Measurements from ENCODE around the gene EIF2B2. TPM values are rescaled to one million over a fixed set of nuclear protein-coding genes. Genes with fewer than 3 reads are reported as not detected.

The EIF2B2 gene
- total and polyA plus RNA-seq, 9 of the 15 experiments (the other 6 are each of a cell fraction or from before 2014, with no cell fraction given) = 10.6 to 94.1 (median 38.9) TPM

DNA sequence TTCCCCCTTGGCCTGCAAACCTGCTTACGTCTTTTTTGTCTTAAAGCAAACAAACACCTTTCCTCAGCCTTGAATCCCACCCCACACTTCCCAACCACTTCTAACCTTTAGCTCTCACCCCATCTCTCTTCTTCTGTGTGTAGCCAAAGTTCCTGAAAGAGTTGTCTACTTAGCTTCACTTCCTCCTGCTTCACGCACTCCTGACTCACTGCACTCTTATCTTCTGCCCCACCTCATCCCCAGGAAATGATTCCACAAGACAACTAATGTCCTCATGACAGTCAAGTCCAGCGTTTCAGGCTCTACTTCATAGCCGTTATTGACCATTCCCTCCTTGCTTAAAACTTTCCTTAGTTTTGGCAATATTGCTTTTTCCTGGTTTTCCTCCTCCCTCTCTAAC lies 22.4 kb downstream of the EIF2B2 start (continued):
- no peak for TF ChIP-seq SP2 (IDR thresholded peaks at IDR 0.05; ENCODE audit: extremely low read depth, low read depth, low read length, poor library complexity, severe bottlenecking)
- no peak for TF ChIP-seq BDP1 (IDR thresholded peaks at IDR 0.05; ENCODE audit: insufficient read depth, insufficient read length)
- TF ChIP-seq XRCC3 (IDR thresholded peaks at IDR 0.05) = no peak
- no peak for TF ChIP-seq NFIC (IDR thresholded peaks at IDR 0.05)
- no peak for TF ChIP-seq XRCC4 (IDR thresholded peaks at IDR 0.05; ENCODE audit: extremely low read depth, insufficient read depth, insufficient read length)
- peak; percentile 33; the same call in 1 of the 2 replicates for TF ChIP-seq MTA1 (IDR thresholded peaks at IDR 0.05; ENCODE audit: borderline replicate concordance)
- no peak for TF ChIP-seq SRSF7 (optimal IDR thresholded peaks at IDR 0.05; ENCODE audit: low read depth, low read length)
- TF ChIP-seq RUNX1 (IDR thresholded peaks at IDR 0.05; ENCODE audit: low read depth) = no peak
- TF ChIP-seq, protein P1, sequence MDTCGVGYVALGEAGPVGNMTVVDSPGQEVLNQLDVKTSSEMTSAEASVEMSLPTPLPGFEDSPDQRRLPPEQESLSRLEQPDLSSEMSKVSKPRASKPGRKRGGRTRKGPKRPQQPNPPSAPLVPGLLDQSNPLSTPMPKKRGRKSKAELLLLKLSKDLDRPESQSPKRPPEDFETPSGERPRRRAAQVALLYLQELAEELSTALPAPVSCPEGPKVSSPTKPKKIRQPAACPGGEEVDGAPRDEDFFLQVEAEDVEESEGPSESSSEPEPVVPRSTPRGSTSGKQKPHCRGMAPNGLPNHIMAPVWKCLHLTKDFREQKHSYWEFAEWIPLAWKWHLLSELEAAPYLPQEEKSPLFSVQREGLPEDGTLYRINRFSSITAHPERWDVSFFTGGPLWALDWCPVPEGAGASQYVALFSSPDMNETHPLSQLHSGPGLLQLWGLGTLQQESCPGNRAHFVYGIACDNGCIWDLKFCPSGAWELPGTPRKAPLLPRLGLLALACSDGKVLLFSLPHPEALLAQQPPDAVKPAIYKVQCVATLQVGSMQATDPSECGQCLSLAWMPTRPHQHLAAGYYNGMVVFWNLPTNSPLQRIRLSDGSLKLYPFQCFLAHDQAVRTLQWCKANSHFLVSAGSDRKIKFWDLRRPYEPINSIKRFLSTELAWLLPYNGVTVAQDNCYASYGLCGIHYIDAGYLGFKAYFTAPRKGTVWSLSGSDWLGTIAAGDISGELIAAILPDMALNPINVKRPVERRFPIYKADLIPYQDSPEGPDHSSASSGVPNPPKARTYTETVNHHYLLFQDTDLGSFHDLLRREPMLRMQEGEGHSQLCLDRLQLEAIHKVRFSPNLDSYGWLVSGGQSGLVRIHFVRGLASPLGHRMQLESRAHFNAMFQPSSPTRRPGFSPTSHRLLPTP (IDR thresholded peaks at IDR 0.05; ENCODE audit: borderline replicate concordance, extremely low read depth, insufficient read length) = no peak
- TF ChIP-seq, protein P2, sequence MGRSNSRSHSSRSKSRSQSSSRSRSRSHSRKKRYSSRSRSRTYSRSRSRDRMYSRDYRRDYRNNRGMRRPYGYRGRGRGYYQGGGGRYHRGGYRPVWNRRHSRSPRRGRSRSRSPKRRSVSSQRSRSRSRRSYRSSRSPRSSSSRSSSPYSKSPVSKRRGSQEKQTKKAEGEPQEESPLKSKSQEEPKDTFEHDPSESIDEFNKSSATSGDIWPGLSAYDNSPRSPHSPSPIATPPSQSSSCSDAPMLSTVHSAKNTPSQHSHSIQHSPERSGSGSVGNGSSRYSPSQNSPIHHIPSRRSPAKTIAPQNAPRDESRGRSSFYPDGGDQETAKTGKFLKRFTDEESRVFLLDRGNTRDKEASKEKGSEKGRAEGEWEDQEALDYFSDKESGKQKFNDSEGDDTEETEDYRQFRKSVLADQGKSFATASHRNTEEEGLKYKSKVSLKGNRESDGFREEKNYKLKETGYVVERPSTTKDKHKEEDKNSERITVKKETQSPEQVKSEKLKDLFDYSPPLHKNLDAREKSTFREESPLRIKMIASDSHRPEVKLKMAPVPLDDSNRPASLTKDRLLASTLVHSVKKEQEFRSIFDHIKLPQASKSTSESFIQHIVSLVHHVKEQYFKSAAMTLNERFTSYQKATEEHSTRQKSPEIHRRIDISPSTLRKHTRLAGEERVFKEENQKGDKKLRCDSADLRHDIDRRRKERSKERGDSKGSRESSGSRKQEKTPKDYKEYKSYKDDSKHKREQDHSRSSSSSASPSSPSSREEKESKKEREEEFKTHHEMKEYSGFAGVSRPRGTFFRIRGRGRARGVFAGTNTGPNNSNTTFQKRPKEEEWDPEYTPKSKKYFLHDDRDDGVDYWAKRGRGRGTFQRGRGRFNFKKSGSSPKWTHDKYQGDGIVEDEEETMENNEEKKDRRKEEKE (IDR thresholded peaks at IDR 0.05; ENCODE audit: borderline replicate concordance in 1 of 2, control insufficient read depth in 1 of 2, low read depth in 2 of 2, low read length in 1 of 2) = no peak
- TF ChIP-seq, protein P3, sequence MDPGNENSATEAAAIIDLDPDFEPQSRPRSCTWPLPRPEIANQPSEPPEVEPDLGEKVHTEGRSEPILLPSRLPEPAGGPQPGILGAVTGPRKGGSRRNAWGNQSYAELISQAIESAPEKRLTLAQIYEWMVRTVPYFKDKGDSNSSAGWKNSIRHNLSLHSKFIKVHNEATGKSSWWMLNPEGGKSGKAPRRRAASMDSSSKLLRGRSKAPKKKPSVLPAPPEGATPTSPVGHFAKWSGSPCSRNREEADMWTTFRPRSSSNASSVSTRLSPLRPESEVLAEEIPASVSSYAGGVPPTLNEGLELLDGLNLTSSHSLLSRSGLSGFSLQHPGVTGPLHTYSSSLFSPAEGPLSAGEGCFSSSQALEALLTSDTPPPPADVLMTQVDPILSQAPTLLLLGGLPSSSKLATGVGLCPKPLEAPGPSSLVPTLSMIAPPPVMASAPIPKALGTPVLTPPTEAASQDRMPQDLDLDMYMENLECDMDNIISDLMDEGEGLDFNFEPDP (CRISPR knock-in tag; IDR thresholded peaks at IDR 0.05) = no peak
- peak; percentile 72; the same call in 1 of the 2 replicates for TF ChIP-seq ZEB2 (IDR thresholded peaks at IDR 0.05)
- no peak for TF ChIP-seq FUS (optimal IDR thresholded peaks at IDR 0.05; ENCODE audit: low read depth, low read length)
- peak; percentile 46; the same call in 1 of the 2 replicates for TF ChIP-seq MTA2 (IDR thresholded peaks at IDR 0.05; ENCODE audit: low read depth)
- TF ChIP-seq NCOA6 (IDR thresholded peaks at IDR 0.05) = no peak
- no peak for TF ChIP-seq ZNF121 (CRISPR knock-in tag; conservative IDR thresholded peaks at IDR 0.05)
- TF ChIP-seq MBD2 (IDR thresholded peaks at IDR 0.05; ENCODE audit: borderline replicate concordance, low read depth) = no peak
- no peak; a peak in 1 of 3 replicates for TF ChIP-seq CBX3 (IDR thresholded peaks at IDR 0.05; ENCODE audit: borderline replicate concordance in 1 of 2, low read length in 2 of 2)
- TF ChIP-seq, protein P4, sequence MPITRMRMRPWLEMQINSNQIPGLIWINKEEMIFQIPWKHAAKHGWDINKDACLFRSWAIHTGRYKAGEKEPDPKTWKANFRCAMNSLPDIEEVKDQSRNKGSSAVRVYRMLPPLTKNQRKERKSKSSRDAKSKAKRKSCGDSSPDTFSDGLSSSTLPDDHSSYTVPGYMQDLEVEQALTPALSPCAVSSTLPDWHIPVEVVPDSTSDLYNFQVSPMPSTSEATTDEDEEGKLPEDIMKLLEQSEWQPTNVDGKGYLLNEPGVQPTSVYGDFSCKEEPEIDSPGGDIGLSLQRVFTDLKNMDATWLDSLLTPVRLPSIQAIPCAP (CRISPR knock-in tag; IDR thresholded peaks at IDR 0.05; ENCODE audit: borderline replicate concordance) = no peak
- no peak for TF ChIP-seq ETV6 (IDR thresholded peaks at IDR 0.05; ENCODE audit: borderline replicate concordance in 1 of 2, low read depth in 2 of 2, low read length in 1 of 2)
- TF ChIP-seq ETV6 (CRISPR knock-in tag; IDR thresholded peaks at IDR 0.05; ENCODE audit: borderline replicate concordance) = no peak
- no peak for TF ChIP-seq RBM17 (IDR thresholded peaks at IDR 0.05; ENCODE audit: borderline replicate concordance, low read depth, low read length)
